ENCODE data around the gene KDM8.
A peak's percentile ranks its signal among the peaks of the same experiment; 100 is the strongest.

Gene KDM8

GRCh38 chr16:27203507-27204311 is at the start of gene KDM8:
KDM8 (plus strand) TSS chr16:27203526; CDS start chr16:27210124, 6,598 bp downstream.
- H3K27ac ChIP-seq, result peak within 1 kb of the TSS; percentile 90
- TF ChIP-seq ZFX (IDR thresholded peaks at IDR 0.05; ENCODE audit: borderline replicate concordance) (no peak), CTCF (IDR thresholded peaks at IDR 0.05) (no peak)

GRCh38 chr16:27154705-27155521 is 48.4 kb upstream of the KDM8 start:
- no peak for TF ChIP-seq ZFX (IDR thresholded peaks at IDR 0.05; ENCODE audit: borderline replicate concordance)
- peak; percentile 96 for TF ChIP-seq CTCF (IDR thresholded peaks at IDR 0.05)

GRCh38 chr16:27156579-27156978 is 46.7 kb upstream of the KDM8 start:
- H3K27ac ChIP-seq, result no peak overlapping the region
- TF ChIP-seq ZFX (IDR thresholded peaks at IDR 0.05; ENCODE audit: borderline replicate concordance), result no peak
- no peak for TF ChIP-seq CTCF (IDR thresholded peaks at IDR 0.05)

More at GRCh38 chr16:27154705-27155521, 48.4 kb upstream of the KDM8 start:
- H3K27ac ChIP-seq, result no peak overlapping the region

- H3K27ac ChIP-seq, result no peak overlapping the region
These were observed 41.9 kb upstream of the KDM8 start for GRCh38 chr16:27161398-27161797.

GRCh38 chr16:27164352-27164751 is 39.0 kb upstream of the KDM8 start:
- H3K27ac ChIP-seq, result no peak overlapping the region
- TF ChIP-seq CTCF (IDR thresholded peaks at IDR 0.05), result no peak
- TF ChIP-seq ZFX (IDR thresholded peaks at IDR 0.05; ENCODE audit: borderline replicate concordance), result no peak

More at GRCh38 chr16:27161398-27161797, 41.9 kb upstream of the KDM8 start:
- TF ChIP-seq CTCF (IDR thresholded peaks at IDR 0.05) (no peak), ZFX (IDR thresholded peaks at IDR 0.05; ENCODE audit: borderline replicate concordance) (no peak)

GRCh38 chr16:27165576-27165975 is 37.8 kb upstream of the KDM8 start:
- no peak overlapping the region for H3K27ac ChIP-seq
- TF ChIP-seq ZFX (IDR thresholded peaks at IDR 0.05; ENCODE audit: borderline replicate concordance) (no peak), CTCF (IDR thresholded peaks at IDR 0.05) (no peak)

All from 22Rv1 (cell line).